Measurements from ENCODE around the gene BANP.
"Not testable (repeated sequence)": the region's sequence is repeated elsewhere in the genome, so short reads cannot be mapped to it uniquely, and the experiment has no call there.

BANP gene

DNA sequence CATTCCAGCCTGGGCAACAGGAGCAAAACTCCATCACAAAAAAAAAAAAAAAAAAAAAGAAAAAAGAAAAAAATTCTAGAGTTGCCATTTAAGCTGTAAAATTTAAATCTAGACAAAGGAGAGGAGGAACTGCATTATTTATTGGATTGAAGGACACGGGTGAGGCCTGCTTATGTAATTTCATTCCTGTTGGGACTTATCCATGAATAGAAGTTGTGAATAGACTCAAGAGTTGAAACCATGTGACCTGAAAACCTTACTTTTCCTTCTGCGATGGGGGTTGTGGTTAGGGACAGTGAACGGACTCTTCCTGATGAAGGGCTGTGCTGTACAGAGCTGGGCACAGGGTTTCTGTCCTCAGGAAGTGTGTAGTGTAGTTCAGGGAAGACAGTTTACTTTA, 22.5 kb downstream of the BANP start:
- no peak for DNase-seq

- DNase-seq = no peak
Measured at GRCh38 chr16:87974178-87974577, 22.9 kb downstream of the BANP start.

DNA sequence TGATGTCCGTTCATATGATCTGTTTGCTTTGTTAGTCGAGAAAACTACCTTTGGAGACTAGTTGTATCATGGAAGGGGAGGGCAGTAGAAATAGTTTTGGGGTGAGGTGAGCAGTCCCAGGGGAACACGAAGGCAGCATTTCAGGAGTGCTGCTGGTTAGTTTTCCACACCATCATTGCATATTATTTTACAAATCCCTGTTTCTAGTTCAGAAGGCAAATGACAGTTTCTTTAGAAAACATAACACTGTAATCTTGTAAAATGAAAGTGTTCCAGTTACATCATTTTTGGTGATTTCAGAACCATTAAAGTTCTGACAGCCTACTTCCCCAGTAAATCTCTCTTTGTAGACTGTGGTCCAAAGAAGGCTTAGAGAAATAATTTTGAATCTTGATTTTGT, 25.4 kb downstream of the BANP start:
- DNase-seq = no peak

DNA sequence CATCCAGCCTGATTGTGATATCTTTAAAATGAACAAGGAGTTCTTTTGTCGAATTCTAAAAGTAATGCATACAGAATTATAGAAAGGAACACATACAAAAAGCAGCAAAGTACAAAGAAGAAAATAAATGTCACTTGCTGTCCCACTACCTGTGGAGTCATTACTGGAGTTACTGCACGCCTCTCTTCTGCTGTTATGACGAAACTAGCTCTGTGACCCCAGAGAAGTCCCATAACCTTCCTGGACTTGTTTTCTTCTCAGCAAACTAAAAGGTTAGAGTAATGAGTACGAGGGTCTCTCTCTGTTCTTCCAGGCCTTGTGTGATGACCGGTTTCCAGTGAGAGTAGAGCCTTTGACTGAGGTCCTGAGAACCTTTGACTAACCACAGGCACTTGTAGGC, 26.9 kb downstream of the BANP start:
- DNase-seq = no peak

GRCh38 chr16:87979352-87979751, 28.1 kb downstream of the BANP start:
- no peak for DNase-seq

GRCh38 chr16:87979911-87980630, 28.8 kb downstream of the BANP start:
- DNase-seq = not testable (repeated sequence)

- not testable (repeated sequence) for DNase-seq
Measured at GRCh38 chr16:87981376-87981775, 30.1 kb downstream of the BANP start.

GRCh38 chr16:87982581-87983041, 31.4 kb downstream of the BANP start:
- DNase-seq = no peak

GRCh38 chr16:87983072-87983736, 32.0 kb downstream of the BANP start:
- not testable (repeated sequence) for DNase-seq

GRCh38 chr16:87983737-87984097, 32.5 kb downstream of the BANP start:
- not testable (repeated sequence) for DNase-seq

DNA sequence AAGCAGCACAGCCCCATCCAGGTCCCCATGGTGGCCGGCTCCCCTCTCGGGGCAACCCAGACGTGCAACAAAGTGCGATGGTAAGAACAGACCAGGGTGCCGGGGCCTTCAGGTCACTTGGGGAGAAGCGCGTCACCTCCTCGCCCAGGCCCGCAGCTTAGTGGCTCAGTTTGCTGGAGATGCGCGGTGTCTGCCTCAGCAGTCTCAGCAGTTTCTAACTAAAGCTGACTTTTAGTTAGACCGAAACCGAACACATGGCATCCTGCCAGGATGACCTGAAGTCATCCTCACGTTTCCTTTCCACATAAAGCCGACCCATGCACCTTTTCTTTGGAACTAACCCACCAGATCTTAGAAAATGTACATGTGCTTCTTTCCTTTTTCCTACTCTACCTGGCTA, 32.9 kb downstream of the BANP start:
- DNase-seq = not testable (repeated sequence)

DNA sequence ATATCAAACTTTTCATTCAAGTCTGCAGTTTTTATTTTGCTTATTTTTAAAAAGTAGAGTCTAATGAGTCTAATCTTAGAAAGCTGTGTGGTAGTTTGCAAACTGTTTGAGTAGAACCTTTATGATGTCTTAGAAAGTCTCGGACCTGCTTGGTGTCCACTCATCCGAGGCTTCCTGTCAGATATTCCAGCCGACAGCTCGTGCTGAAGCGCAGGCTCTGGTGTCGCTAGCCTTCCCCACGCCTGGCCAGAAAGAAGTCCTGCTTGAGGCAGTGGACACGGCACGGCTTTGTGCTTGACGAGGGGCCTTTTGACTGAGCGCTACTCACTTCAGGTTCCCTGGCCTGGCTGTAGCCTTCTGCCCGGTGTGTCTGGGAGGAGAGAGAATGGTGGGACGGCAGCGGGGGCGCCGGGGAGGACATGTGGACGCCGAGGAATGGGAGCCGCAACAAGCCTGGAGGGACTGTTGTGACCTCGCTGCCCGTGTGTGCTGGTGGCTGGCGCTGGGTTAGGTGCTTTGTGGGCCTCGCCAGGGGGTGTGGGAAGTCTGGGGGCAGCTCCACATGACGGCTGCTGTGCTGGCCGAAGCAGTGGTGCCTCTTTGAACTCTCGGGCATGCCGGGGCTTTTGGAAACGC, 33.5 kb downstream of the BANP start:
- DNase-seq = no peak

GRCh38 chr16:87985493-87985892, 34.3 kb downstream of the BANP start:
- DNase-seq = not testable (repeated sequence)

- DNase-seq = not testable (repeated sequence)
Measured at GRCh38 chr16:87986361-87986849, 35.2 kb downstream of the BANP start.

- not testable (repeated sequence) for DNase-seq
Measured at GRCh38 chr16:87988596-87988995, 37.4 kb downstream of the BANP start.

DNA sequence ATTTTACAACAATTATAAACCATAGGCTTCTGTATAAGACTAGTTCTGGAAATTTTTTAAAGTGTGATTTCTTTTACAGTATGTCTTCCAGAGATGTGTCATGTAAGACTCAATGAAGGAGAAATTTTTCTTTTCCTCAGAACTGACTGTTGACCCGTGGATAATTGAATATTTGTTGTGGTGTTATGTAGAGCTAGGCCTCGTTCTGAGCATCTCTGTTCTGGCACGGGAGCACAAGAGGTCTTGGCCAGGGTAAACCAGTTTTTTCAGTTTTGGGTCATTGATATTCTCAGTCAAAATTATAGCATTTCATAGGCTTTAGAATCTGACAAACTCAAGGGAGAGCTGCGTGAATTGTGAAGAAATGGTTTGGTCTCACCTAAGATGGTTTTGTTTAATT, 39.0 kb downstream of the BANP start:
- not testable (repeated sequence) for DNase-seq

- not testable (repeated sequence) for DNase-seq
Measured at GRCh38 chr16:87992142-87992541, 40.9 kb downstream of the BANP start.

DNA sequence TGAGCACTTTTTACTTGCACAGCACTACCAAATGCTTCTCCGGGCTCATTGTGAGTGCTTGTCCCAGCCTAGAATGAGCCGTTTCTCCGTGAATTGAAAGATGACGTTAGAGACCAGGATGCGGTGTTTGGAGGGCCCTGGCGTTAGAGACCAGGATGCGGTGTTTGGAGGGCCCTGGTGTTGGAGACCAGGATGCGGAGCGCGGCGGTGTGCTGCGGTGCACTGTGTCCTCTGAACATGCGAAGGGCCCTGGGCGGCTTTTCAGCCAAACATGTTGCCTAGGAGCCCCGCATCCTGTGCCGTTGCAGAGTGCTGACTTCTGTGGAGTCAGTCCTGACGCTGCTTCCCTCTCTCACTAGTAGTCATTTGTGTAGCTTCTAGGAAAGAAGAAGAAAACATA, 42.7 kb downstream of the BANP start:
- no peak for DNase-seq

GRCh38 chr16:87995644-87996043, 44.4 kb downstream of the BANP start:
- no peak for DNase-seq

DNA sequence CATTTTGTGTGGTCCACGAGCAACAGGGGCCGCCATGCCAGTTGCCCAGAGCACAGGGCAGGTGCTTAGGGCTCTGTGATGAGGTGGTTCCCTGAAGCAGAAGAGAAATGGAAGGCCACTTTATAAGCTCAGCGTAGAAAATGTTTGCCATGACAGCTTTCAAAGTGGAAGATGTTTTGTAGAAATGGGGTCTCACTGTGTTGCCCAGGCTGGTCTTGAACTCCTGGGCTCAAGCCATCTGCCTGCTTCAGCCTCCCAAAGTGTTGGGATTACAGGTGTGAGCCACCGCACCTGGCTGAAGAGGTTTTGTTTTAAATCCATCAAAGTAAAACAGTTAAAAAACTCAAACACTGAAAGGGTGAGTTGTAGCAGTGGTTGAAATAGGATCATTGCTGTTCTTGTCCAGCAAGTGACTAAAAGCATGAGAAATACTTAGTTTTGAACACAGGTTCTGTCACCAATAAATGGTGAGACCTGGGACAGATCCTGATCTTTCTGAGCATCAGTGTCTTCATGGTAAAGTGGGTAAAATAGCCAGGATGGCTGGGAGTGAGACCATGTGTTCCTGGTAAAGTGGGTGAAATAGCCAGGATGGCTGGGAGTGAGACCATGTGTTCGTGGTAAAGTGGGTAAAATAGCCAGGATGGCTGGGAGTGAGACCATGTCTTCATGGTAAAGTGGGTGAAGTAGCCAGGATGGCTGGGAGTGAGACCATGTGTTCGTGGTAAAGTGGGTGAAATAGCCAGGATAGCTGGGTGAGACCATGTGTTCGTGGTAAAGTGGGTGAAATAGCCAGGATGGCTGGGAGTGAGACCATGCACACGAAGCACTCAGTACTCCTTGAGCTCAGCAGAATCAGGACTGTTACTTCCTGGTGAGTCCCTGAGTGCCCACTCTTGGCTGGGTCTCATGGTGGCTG, 46.0 kb downstream of the BANP start:
- no peak for DNase-seq

DNA sequence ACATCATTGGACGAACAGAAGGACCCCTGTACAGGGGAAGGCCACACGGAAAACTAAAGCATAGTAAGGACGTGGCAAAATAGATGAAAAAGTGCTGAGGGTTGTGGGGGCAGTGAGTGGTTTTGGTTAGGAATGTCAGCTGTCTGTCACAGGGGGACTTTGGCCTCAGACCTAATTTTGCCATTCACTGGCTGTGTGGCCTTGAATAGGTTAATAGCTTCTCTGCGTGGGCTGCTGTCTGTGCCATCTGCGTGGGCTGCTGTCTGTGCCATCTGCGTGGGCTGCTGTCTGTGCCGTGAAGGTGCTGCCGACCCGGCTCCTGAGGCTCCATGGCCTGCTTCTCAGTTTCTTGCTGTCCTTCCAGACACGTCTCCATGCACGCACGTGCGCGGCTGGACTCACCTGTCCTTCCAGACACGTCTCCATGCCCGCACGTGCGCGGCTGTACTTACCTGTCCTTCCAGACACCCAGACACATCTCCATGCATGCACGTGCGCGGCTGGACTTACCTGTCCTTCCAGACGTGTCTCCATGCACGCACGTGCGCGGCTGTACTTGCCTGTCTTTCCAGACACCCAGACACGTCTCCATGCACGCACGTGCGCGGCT, 47.1 kb downstream of the BANP start:
- DNase-seq = not testable (repeated sequence)

DNA sequence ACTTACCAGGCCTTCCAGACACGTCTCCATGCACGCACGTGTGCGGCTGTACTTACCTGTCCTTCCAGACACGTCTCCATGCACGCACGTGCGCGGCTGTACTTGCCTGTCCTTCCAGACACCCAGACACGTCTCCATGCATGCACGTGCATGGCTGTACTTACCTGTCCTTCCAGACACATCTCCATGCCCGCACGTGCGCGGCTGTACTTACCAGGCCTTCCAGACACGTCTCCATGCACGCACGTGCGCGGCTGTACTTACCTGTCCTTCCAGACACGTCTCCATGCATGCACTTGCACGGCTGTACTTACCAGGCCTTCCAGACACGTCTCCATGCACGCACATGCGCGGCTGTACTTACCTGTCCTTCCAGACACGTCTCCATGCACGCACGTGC, 47.8 kb downstream of the BANP start:
- DNase-seq = not testable (repeated sequence)

Data from DMS 273 treated with DMSO at 0.1 percent for 48 hours (cell line).